HUDEP-2 (cell line): Measurements from ENCODE around the gene DBN1.
A peak's percentile ranks its signal among the peaks of the same experiment; 100 is the strongest.

Source experiments
- DNase-seq, 76 experiments: peaks; one replicate each; lab custom pipeline; 2025; ENCODE audit not compliant: unreplicated experiment in 76 of 76; lab: John Stamatoyannopoulos, UW

Gene DBN1

GRCh38 chr5:177473443-177474001, at the start of gene DBN1:
Gene DBN1, minus strand, starts transcription at chr5:177473634. Its CDS starts 113 bp downstream, at chr5:177473521.
- DNase-seq, result peak in 1 of 76 experiments; percentile 28

GRCh38 chr5:177520916-177521513, 47.6 kb upstream of the DBN1 start:
- no peak for DNase-seq

- DNase-seq, result no peak
Observed at GRCh38 chr5:177520271-177520670, 46.8 kb upstream of the DBN1 start.

- DNase-seq, result no peak
Observed at GRCh38 chr5:177519463-177520235, 46.2 kb upstream of the DBN1 start.

- DNase-seq, result peak; percentile 62 to 98 (median 94)
Observed at GRCh38 chr5:177516601-177517568, 43.5 kb upstream of the DBN1 start, which contains the start of gene DDX41. Gene DDX41, minus strand, starts transcription at chr5:177516961. Its CDS starts 16 bp downstream, at chr5:177516945.

GRCh38 chr5:177515580-177515979, 42.1 kb upstream of the DBN1 start:
- DNase-seq, result no peak

- DNase-seq, result no peak
Observed at GRCh38 chr5:177514541-177514940, 41.1 kb upstream of the DBN1 start.

DNA sequence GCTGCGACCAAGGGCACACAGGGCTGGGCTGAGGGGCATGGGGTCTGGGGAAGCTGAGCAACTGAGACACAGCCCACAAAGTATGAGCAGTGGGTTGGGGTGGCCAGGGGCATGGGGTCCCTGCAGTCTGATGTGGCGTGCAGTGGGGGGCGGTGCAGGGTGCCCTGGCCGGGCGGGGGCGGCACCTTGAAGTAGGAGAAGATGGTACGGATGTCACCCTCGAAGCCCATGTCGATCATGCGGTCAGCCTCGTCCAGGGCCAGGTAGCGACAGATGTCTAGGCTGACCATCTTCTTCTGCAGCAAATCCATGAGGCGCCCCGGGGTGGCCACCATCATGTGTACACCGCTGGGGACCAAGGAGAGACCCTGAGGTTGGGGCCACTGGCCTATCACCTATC, 40.1 kb upstream of the DBN1 start:
- DNase-seq, result no peak

DNA sequence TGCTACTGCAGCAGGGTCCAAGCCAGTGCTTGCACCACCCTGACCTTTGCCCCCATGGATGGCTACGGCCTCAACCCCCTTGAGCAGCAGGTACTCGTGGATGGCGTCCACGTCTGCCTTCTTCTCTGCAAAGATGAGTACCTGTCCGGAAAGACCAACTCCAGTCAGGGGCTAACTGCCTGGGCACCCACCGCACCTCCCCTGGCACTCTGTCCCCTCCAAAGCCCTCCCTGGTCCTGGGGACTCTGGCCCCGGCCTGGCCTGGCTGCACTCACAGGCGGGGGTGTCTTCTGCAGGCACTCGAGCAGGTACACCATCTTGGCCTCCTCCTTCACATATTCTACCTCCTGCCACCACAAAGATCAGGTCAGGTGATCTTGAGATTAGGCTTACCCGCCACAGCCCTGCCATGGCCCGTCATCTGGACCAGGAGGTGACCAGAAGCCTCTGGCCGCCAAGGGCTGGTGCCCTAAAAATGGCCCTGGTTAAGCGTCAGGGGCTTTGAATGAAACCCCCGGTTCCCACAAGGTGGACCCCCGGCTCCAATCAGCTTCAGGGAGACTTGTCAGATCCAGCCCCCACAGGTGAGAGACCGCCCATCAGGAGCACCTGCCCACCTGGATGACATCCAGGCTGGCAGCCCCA, 39.4 kb upstream of the DBN1 start:
- no peak for DNase-seq

- no peak for DNase-seq
Observed at GRCh38 chr5:177511796-177512675, 38.6 kb upstream of the DBN1 start.

DNA sequence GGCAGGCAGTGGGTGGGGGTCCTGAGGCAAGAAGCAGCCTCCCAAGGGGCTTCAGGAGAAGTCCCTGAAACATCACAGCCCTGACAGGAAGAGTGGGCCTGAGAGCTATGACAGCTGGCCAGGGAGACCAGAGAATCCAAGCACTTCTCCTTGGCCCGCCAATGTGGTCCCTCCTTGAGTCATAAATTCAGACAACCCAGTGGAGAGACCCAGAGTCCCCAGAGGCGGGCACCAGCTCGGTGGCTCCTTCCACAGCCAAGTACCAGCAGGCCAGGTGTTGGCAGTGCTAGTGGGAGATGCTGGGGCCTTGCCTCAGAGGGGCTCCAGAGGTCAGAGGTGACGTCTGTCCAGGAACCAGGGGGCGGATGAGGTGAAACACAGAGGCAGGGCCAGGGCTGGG, 37.7 kb upstream of the DBN1 start:
- DNase-seq, result no peak

DNA sequence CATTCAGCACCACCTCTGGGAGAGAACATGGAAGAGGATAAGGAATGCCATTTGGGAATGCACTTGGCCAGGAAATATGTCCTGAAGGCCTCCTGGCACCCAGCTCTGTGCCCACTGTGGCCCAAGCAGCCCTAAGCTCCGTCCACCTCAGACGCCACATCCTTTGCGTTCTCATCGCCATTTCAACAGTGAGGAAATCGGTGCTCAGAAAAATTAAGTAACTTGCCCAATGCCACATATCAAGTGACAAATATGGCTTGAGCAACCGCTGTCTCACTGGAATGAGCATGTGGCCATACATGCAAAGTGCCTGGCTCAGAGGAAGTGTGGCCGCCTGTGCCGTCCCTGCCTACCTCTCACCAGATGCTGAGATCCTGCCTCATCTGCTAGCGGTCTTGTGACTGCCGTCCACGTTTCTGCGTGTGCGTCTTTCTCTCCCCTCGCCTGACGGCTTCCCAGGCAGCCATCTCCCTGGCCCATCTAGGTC, 37.2 kb upstream of the DBN1 start:
- DNase-seq, result no peak

DNA sequence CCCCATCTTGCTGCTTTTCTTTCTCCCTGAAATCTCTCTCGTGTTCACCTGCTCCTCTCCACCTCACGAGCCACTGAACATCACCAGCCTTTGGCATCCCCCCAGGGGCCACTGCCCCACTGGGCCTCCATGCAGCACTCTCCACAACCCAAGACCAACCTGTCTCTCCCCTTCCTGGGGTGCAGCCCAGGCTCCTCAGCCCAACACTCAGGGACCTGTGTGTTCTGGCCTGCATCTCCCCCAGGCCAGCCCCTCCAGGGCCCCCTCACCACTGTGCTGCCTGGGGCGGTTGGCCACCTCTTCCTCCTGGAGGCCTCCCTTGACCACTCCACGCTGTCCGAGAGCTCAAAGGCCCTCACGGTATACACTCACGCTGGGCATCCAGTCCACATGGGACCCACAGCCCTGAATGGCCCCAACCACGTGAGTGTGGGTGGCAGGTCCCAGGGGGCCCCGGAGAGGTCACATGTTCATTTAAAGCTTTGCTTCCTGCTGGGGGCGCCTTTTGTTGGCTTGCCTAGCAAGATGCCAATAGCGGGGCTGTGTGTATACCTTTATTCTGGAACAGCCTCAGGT, 36.6 kb upstream of the DBN1 start:
- no peak for DNase-seq

DNA sequence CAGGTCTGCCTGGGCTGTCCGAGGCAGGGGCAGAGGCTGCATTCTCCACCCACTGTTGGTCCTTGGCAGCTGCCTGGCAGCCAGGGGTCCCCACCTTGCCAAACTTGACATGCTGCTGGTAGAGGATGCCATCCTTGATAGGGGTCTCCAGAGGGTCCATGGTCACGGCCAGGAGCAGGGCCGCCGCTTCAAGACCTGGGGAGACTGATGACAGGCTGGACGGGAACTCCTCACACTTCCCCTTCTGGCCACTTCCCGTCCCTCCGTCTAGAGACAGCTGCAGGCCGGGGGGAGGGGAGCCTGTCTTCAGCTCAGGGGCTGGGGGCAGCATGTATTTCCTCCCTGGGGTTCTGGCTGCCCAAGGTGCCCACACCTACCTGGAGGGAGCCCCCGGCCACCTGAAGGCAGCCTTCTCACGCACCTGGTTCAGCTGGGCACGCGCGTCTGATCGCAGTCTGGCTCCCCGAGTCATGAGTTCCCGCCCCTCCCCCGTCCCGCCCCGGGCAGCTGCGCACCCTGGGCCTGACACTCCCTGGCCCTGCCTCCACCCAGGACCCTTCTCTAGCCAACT, 36.0 kb upstream of the DBN1 start, which contains the start of gene DOK3:
DOK3 (minus strand) TSS at position 446 of the 571 bp plus-strand sequence; CDS start at position 160, 286 bp downstream.
- peak in 18 of 76 experiments; percentile 13 to 57 (median 24) for DNase-seq

DNA sequence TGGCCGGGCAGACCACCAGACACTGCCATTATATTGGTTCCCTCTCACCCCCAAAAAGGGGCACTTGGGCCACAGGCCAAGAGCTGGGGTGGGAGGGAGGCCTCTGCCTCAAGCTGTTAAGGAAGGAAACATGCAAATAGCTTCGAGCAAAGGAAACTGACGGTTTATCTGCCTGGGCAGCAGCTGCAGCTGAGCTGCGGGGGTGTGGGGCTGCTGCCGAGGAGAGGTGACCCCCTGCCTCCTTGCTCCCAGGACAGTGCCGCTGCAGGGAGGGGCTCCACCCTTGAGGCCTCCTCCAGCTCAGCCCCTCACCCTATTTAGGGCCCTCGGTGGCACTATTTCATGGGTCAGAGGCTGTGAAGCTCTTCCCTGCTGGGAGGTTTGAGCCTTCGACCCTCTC, 35.4 kb upstream of the DBN1 start:
- DNase-seq, result peak in 19 of 76 experiments; percentile 7 to 53 (median 28)

- no peak for DNase-seq
Observed at GRCh38 chr5:177508221-177508611, 34.8 kb upstream of the DBN1 start.

DNA sequence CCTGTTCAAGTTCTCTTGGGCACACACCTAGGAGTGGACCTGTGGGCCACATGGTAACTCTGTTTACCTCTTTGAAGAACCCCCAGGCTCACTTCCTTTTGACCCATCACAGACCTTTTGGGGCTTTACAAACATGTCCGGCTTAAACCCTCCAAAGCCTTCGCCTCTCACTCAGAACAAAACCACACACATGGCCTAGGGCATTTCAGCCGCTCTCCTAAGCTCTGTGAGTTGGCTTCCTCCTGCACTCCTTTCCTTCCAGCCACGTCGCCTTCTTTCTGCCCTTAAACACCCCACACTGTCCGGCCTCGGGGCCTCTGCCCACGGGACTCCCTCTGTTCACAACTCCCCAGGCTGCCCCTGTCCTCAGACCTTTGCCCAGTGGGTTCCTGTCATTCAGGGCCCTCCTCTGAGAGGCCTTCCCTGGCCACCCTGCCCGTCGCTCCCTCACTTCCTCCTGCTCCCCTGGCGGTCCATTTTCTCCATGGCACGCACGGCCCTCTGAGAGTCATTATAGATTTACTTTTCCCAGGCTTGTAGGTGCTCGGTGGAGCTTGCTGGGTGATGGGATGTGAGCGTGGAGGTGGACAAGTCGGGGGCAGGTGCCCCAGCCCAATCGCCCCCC, 34.3 kb upstream of the DBN1 start:
- no peak for DNase-seq

- peak in 10 of 76 experiments; percentile 8 to 21 (median 18) for DNase-seq
Observed at GRCh38 chr5:177507165-177507564, 33.7 kb upstream of the DBN1 start.
